ENCODE results near the gene NAA15. TPM values are rescaled to one million over a fixed set of nuclear protein-coding genes. Genes with fewer than 3 reads are reported as not detected.
"Not testable (repeated sequence)": the region's sequence is repeated elsewhere in the genome, so short reads cannot be mapped to it uniquely, and the experiment has no call there.

Gene NAA15
- total RNA-seq, 1 donor from 2014 or later, result 23.7 TPM

GRCh38 chr4:139453041-139453370 is 151.7 kb downstream of the NAA15 start:
- DNase-seq, result peak; percentile 82

- DNase-seq, result peak; percentile 98
These were observed 152.2 kb downstream of the NAA15 start for GRCh38 chr4:139453371-139454110.

- DNase-seq, result peak; percentile 30
These were observed 153.1 kb downstream of the NAA15 start, which contains the start of gene RAB33B for GRCh38 chr4:139454111-139455045. TSS of gene RAB33B (plus strand) at chr4:139454121. CDS start at chr4:139454196, 75 bp downstream.

GRCh38 chr4:139455126-139455538 is 153.8 kb downstream of the NAA15 start:
- no peak for DNase-seq

- DNase-seq, result peak; percentile 51
These were observed 156.0 kb downstream of the NAA15 start for GRCh38 chr4:139457318-139457717.

- no peak for DNase-seq
These were observed 157.2 kb downstream of the NAA15 start for GRCh38 chr4:139458543-139458942.

- peak; percentile 20 for DNase-seq
These were observed 157.7 kb downstream of the NAA15 start for GRCh38 chr4:139458999-139459398.

- DNase-seq, result no peak
These were observed 159.3 kb downstream of the NAA15 start for GRCh38 chr4:139460565-139460964.

GRCh38 chr4:139461022-139461628 is 159.8 kb downstream of the NAA15 start:
- no peak for DNase-seq

GRCh38 chr4:139464512-139464911 is 163.2 kb downstream of the NAA15 start:
- not testable (repeated sequence) for DNase-seq

GRCh38 chr4:139465922-139466321 is 164.6 kb downstream of the NAA15 start:
- DNase-seq, result no peak

- not testable (repeated sequence) for DNase-seq
These were observed 167.5 kb downstream of the NAA15 start for GRCh38 chr4:139468756-139469155.

GRCh38 chr4:139469216-139469615 is 167.9 kb downstream of the NAA15 start:
- DNase-seq, result no peak

Other genes with a start within 250 kb of the NAA15 start
- gene ELF2, start 124.3 kb upstream of the NAA15 start, total RNA-seq, result 52.8 and 54.9 TPM in 2 replicates
- gene MGARP, start 21.3 kb upstream of the NAA15 start, total RNA-seq, result 0.68 and 2.9 TPM in 2 replicates
- 43.2 and 49.2 TPM in 2 replicates for gene NDUFC1, start 972 bp downstream of the NAA15 start, total RNA-seq
- 19.3 and 27.1 TPM in 2 replicates for gene RAB33B, start 152.6 kb downstream of the NAA15 start, total RNA-seq